Activated CD4-positive, alpha-beta T cell treated with anti-CD3 and anti-CD28 coated beads for 24 hours (primary cell): ENCODE results near the gene MED10.

Source experiments
- DNase-seq, 2 donors: peaks; one replicate each; pipeline ENCODE4 v3.0.0-alpha.2; 2020; ENCODE audit warnings: low read depth in 2 of 2

The MED10 gene

GRCh38 chr5:6350277-6351090 lies 27.9 kb downstream of the MED10 start:
- no peak for DNase-seq

GRCh38 chr5:6349387-6349786 lies 29.0 kb downstream of the MED10 start:
- DNase-seq, result no peak

GRCh38 chr5:6348476-6349000 lies 29.8 kb downstream of the MED10 start:
- DNase-seq, result no peak

DNA sequence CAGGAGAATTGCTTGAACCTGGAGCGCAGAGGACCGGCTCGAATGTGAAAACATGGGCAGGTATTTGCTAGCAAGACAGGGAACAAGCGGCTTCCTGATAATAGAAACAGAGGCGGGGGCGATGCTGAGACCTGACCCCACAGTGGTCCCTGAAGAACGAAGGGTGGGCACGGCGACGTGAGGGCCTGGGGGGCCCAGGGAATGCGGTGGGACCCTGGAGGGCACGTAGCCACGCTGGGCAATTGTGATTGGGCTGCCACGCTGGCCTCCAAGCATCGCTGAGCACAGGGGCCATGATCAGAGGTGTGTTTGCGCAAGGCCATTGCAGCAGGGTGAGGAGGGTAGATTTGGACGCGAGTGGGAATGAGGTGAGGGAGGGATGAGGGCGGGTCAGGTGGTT lies 30.7 kb downstream of the MED10 start:
- DNase-seq, result no peak

- DNase-seq, result no peak
These were observed 31.2 kb downstream of the MED10 start for GRCh38 chr5:6347165-6347564.

- DNase-seq, result no peak
These were observed 33.8 kb downstream of the MED10 start for GRCh38 chr5:6344593-6344989.

DNA sequence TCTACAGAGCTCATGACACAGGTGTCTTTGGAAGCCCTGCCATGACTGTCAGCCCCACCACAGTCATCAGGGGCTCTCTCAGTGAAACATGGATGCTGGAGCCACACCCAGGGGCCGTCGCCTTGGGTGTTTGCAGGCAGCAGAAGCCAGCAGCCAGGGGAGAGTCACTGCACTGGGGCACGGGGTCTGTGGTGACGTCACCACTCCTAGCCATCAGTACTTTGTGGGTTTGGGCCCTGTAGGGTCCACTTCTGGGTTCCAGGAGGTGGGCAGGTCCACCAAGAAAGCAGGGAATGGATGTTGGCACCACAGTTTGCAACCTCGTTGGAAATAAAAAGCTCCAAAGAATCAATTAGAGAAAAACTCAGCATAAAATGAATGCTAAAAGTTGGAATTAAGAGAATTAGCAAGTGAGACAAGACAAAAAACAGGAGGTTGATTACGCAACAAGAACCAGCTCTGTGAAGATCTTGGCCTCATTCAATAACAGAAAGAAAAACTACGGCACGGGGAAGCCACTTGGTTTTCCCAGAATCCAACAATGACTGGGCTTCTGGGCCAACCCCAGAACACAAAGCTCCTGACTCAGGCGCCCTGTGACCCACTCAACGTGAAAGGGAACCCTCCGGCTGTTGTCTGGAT lies 34.3 kb downstream of the MED10 start:
- DNase-seq, result no peak

GRCh38 chr5:6342689-6343315 lies 35.5 kb downstream of the MED10 start:
- DNase-seq, result no peak

DNA sequence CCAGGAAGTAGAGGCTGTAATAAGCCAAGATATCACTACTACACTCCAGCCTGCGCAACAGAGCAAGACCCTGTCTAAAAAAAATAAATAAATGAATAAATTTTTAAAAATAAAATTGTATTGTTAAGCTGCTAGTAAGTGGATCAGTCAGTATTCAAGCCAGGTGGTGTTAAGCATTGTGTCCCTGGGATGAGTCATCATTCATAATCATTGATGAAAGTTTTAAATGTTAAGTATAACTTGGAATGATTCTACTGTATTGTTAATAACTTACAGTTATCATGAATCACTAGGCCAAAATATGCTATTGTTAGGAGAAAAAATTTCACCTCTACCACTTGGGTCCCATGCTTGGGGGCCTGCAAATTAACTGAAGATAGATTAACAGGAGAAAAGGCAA lies 38.2 kb downstream of the MED10 start:
- DNase-seq, result no peak

GRCh38 chr5:6338871-6339270 lies 39.5 kb downstream of the MED10 start:
- DNase-seq, result no peak

- no peak for DNase-seq
These were observed 40.2 kb downstream of the MED10 start for GRCh38 chr5:6338135-6338534.

GRCh38 chr5:6333182-6333905 lies 45.0 kb downstream of the MED10 start:
- DNase-seq, result no peak

DNA sequence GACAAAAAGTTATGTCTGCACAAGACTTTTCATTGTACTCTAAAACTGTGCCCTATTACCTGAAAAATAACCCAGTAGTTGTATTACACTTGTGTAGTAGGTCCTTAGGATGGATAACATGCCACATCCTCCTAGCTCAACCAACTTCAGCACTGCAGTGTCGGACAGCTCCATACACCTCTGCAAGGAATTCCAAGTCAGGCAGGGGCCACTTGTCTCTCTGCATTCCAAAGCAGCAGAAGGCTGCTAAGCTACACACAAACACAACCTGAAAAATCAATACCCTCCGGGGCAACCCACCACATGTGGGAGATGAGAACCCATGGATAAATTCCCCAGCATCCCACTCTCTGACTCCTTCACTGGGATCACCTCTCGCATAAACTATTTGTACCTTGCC lies 50.2 kb downstream of the MED10 start:
- DNase-seq, result no peak

GRCh38 chr5:6326776-6327175 lies 51.6 kb downstream of the MED10 start:
- DNase-seq, result no peak

- DNase-seq, result no peak
These were observed 56.1 kb downstream of the MED10 start for GRCh38 chr5:6322163-6322713.
